ENCODE measurements around the gene VMP1. TPM values are rescaled to one million over a fixed set of nuclear protein-coding genes. Genes with fewer than 3 reads are reported as not detected.

VMP1 gene
- total RNA-seq, 1 experiment from 2014 or later: 277 TPM

DNA sequence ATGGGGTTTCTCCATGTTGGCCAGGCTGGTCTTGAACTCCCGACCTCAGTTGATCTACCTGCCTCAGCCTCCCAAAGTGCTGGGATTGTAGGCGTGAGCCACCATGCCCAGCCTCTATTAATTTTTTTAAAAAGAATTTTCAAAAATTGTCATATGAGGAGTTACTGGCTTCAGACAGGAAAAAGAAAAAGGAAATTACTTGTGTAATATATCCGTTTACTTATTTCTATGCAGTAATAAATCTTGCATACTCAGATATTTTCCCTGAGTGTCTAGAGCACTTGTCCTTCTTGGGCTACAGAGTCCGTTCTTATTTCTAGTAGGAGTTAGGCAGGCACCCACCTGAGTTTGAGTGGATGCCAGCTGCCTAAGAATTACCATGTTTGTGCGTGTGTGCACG, 85.8 kb downstream of the VMP1 start:
- TF ChIP-seq EZH2 (IDR thresholded peaks at IDR 0.05; ENCODE audit: low read length, unreplicated experiment): no peak
- TF ChIP-seq EZH2phosphoT487 (IDR thresholded peaks at IDR 0.05; ENCODE audit: borderline replicate concordance, low read length): no peak
- TF ChIP-seq, protein P1, sequence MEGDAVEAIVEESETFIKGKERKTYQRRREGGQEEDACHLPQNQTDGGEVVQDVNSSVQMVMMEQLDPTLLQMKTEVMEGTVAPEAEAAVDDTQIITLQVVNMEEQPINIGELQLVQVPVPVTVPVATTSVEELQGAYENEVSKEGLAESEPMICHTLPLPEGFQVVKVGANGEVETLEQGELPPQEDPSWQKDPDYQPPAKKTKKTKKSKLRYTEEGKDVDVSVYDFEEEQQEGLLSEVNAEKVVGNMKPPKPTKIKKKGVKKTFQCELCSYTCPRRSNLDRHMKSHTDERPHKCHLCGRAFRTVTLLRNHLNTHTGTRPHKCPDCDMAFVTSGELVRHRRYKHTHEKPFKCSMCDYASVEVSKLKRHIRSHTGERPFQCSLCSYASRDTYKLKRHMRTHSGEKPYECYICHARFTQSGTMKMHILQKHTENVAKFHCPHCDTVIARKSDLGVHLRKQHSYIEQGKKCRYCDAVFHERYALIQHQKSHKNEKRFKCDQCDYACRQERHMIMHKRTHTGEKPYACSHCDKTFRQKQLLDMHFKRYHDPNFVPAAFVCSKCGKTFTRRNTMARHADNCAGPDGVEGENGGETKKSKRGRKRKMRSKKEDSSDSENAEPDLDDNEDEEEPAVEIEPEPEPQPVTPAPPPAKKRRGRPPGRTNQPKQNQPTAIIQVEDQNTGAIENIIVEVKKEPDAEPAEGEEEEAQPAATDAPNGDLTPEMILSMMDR (conservative IDR thresholded peaks at IDR 0.05; ENCODE audit: low read depth, low read length): no peak
- ChIA-PET CTCF (no interaction called here), POLR2A (ENCODE audit: unreplicated experiment) (no interaction called here)
- intact Hi-C loops (cut with micrococcal nuclease): no loop called here
- Histone ChIP-seq H3K9ac (ENCODE audit: low read length) (no peak overlapping the region), H2AFZ (ENCODE audit: low read length) (no peak overlapping the region), H3K79me2 (ENCODE audit: low read length) (peaks cover 6% of the 10 kb centered on the region; the same call in 1 of the 2 replicates), H3K4me3 (ENCODE audit: low read length) (no peak overlapping the region), H3K4me1 (ENCODE audit: insufficient read depth, low read length) (peaks cover 3% of the 10 kb centered on the region), H3K27ac (ENCODE audit: low read length) (no peak overlapping the region), H3F3A (ENCODE audit: low read length, unreplicated experiment) (no peaks in the 10 kb centered on the region), H3K9me3 (ENCODE audit: low read length) (no peaks in the 10 kb centered on the region), H4K20me1 (ENCODE audit: low read length) (no peaks in the 10 kb centered on the region), H3K9me2 (replicated peaks; ENCODE audit: low read length) (no peaks in the 10 kb centered on the region), H3K36me3 (ENCODE audit: low read depth, low read length) (no peaks in the 10 kb centered on the region), H3K27me3 (ENCODE audit: low read length) (no peaks in the 10 kb centered on the region), H3K4me2 (ENCODE audit: low read length) (no peak overlapping the region)
- no TSS peak for BruUV-seq (replicated peaks)
- no peak for ATAC-seq
- DNase-seq: no peak

DNA sequence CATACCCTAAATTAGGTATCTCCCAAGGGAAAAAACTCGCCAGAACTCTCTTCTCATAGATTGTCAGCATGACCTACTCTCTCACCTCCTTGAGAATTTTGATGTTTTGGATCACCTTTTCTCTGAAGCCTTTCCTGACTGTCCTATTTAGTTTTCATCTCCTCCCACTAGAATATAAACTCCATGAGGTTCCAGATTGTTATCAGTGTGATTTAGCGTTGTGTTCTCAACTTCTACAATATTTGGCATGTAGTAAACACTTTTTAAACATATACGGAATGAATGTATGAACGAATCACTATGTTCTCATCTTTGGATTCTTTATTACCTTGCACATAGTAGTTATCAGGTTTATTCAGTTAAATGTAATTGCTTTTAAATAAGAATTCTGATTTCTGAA, 88.7 kb downstream of the VMP1 start:
- H3K27ac ChIP-seq (ENCODE audit: low read length): no peak overlapping the region
- H2AFZ ChIP-seq (ENCODE audit: low read length): no peak overlapping the region
- H3K36me3 ChIP-seq (ENCODE audit: low read depth, low read length): no peaks in the 10 kb centered on the region
- intact Hi-C loops (cut with micrococcal nuclease): no loop called here
- no peaks in the 10 kb centered on the region for H3K9me2 ChIP-seq (replicated peaks; ENCODE audit: low read length)
- H3K4me1 ChIP-seq (ENCODE audit: insufficient read depth, low read length): no peaks in the 10 kb centered on the region
- no peak overlapping the region for H3K4me2 ChIP-seq (ENCODE audit: low read length)
- ChIA-PET POLR2A (ENCODE audit: unreplicated experiment) (no interaction called here), CTCF (interaction anchor here (0.6 kb wide), 1 partner anchor 74 kb away, joined by 3 read pairs; no protein-coding TSS in a partner anchor)
- no peaks in the 10 kb centered on the region for H3K9me3 ChIP-seq (ENCODE audit: low read length)
- H3K9ac ChIP-seq (ENCODE audit: low read length): no peak overlapping the region
- DNase-seq (no peak), ATAC-seq (no peak)
- H3K27me3 ChIP-seq (ENCODE audit: low read length): no peaks in the 10 kb centered on the region
- no peak for TF ChIP-seq EZH2phosphoT487 (IDR thresholded peaks at IDR 0.05; ENCODE audit: borderline replicate concordance, low read length)
- no peak for TF ChIP-seq EZH2 (IDR thresholded peaks at IDR 0.05; ENCODE audit: low read length, unreplicated experiment)
- no peaks in the 10 kb centered on the region for H3F3A ChIP-seq (ENCODE audit: low read length, unreplicated experiment)
- no peaks in the 10 kb centered on the region for H4K20me1 ChIP-seq (ENCODE audit: low read length)
- no peak overlapping the region for H3K4me3 ChIP-seq (ENCODE audit: low read length)
- BruUV-seq (replicated peaks): no TSS peak
- no peaks in the 10 kb centered on the region for H3K79me2 ChIP-seq (ENCODE audit: low read length)

DNA sequence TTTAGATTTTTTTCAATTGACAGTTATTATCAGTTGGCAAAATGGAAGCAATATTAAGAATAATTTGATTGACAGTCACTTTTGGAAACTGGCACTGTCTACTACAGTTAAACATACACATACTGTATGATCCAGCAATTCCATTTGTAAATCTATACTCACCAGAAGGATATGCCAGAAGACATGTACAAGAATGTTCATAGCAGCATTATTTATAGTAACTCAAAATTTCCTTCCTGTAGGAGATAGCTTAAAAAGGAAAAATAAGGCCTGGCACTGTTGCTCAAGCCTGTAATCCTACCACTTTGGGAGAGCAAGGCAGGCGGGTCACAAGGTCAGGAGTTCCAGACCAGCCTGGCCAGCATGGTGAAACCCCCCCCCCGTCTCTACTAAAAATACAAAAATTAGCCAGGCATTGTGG, 89.3 kb downstream of the VMP1 start:
- no peaks in the 10 kb centered on the region for H3K9me3 ChIP-seq (ENCODE audit: low read length)
- no TSS peak for BruUV-seq (replicated peaks)
- no peaks in the 10 kb centered on the region for H3K4me1 ChIP-seq (ENCODE audit: insufficient read depth, low read length)
- H3K4me2 ChIP-seq (ENCODE audit: low read length): no peak overlapping the region
- no peaks in the 10 kb centered on the region for H3F3A ChIP-seq (ENCODE audit: low read length, unreplicated experiment)
- ChIA-PET POLR2A (ENCODE audit: unreplicated experiment) (no interaction called here), CTCF (interaction anchor here (0.6 kb wide), 2 partner anchors 19 to 75 kb away, joined by 3 to 4 read pairs; no protein-coding TSS in a partner anchor)
- intact Hi-C loops (cut with micrococcal nuclease): no loop called here
- ATAC-seq: no peak
- TF ChIP-seq EZH2phosphoT487 (IDR thresholded peaks at IDR 0.05; ENCODE audit: borderline replicate concordance, low read length): no peak
- TF ChIP-seq EZH2 (IDR thresholded peaks at IDR 0.05; ENCODE audit: low read length, unreplicated experiment): no peak
- TF ChIP-seq, protein P1 (conservative IDR thresholded peaks at IDR 0.05; ENCODE audit: low read depth, low read length): no peak
- DNase-seq: no peak
- H3K79me2 ChIP-seq (ENCODE audit: low read length): no peaks in the 10 kb centered on the region
- no peak overlapping the region for H3K4me3 ChIP-seq (ENCODE audit: low read length)
- no peaks in the 10 kb centered on the region for H3K9me2 ChIP-seq (replicated peaks; ENCODE audit: low read length)
- no peaks in the 10 kb centered on the region for H4K20me1 ChIP-seq (ENCODE audit: low read length)
- no peak overlapping the region for H2AFZ ChIP-seq (ENCODE audit: low read length)
- no peaks in the 10 kb centered on the region for H3K27me3 ChIP-seq (ENCODE audit: low read length)
- no peak overlapping the region for H3K9ac ChIP-seq (ENCODE audit: low read length)
- H3K27ac ChIP-seq (ENCODE audit: low read length): no peak overlapping the region
- H3K36me3 ChIP-seq (ENCODE audit: low read depth, low read length): no peaks in the 10 kb centered on the region
